ENCODE measurements around the gene FLAD1.

- no peak for TF ChIP-seq HMGXB4 (CRISPR knock-in tag; IDR thresholded peaks at IDR 0.05; ENCODE audit: borderline replicate concordance)
- no peak for TF ChIP-seq BCL3 (IDR thresholded peaks at IDR 0.05)
These were observed 28.6 kb upstream of the FLAD1 start for GRCh38 chr1:154954541-154954940.
